ENCODE results near the gene CSNK2A1.
"Not testable (repeated sequence)": the region's sequence is repeated elsewhere in the genome, so short reads cannot be mapped to it uniquely, and the experiment has no call there.

The CSNK2A1 gene

GRCh38 chr20:515696-516095, 27.9 kb downstream of the CSNK2A1 start:
- Mint-ChIP-seq H3K27ac (no peak overlapping the region), H3K4me1 (peaks cover 13% of the 10 kb centered on the region), H3K9me3 (peaks cover 24% of the 10 kb centered on the region), H3K36me3 (ENCODE audit: low read depth) (peaks cover 78% of the 10 kb centered on the region), H3K27me3 (ENCODE audit: low read depth, poor library complexity) (no peaks in the 10 kb centered on the region), H3K4me3 (no peak overlapping the region)
- TF ChIP-seq, protein P1, sequence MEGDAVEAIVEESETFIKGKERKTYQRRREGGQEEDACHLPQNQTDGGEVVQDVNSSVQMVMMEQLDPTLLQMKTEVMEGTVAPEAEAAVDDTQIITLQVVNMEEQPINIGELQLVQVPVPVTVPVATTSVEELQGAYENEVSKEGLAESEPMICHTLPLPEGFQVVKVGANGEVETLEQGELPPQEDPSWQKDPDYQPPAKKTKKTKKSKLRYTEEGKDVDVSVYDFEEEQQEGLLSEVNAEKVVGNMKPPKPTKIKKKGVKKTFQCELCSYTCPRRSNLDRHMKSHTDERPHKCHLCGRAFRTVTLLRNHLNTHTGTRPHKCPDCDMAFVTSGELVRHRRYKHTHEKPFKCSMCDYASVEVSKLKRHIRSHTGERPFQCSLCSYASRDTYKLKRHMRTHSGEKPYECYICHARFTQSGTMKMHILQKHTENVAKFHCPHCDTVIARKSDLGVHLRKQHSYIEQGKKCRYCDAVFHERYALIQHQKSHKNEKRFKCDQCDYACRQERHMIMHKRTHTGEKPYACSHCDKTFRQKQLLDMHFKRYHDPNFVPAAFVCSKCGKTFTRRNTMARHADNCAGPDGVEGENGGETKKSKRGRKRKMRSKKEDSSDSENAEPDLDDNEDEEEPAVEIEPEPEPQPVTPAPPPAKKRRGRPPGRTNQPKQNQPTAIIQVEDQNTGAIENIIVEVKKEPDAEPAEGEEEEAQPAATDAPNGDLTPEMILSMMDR (IDR thresholded peaks at IDR 0.05), result no peak
- DNase-seq, result no peak

DNA sequence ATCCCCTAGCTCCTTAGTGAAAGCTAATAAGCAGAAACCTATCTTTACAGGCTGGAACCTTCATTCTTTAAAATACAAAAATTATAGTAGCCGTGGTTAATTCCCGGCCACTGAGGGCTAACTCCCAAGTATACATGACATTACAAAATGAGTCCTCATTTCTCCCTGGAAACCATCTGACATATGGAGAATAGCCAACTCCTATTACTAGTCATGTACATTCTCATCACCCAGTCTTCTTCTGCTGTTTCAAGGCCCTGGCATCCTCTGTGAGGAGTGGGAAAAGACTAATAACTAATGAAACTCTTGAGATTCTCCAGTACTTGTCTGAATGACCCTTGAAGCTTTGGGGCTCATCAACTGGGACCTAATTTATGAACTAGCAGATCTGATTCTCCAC, 30.2 kb downstream of the CSNK2A1 start:
- H3K27me3 Mint-ChIP-seq (ENCODE audit: low read depth, poor library complexity), result no peaks in the 10 kb centered on the region
- DNase-seq, result no peak
- TF ChIP-seq, protein P1 (IDR thresholded peaks at IDR 0.05), result no peak
- H3K4me1 Mint-ChIP-seq, result peaks cover 13% of the 10 kb centered on the region
- H3K9me3 Mint-ChIP-seq, result peaks cover 5% of the 10 kb centered on the region
- H3K36me3 Mint-ChIP-seq (ENCODE audit: low read depth), result peaks cover 77% of the 10 kb centered on the region
- no peak overlapping the region for H3K4me3 Mint-ChIP-seq
- H3K27ac Mint-ChIP-seq, result no peak overlapping the region

GRCh38 chr20:510328-511057, 33.1 kb downstream of the CSNK2A1 start:
- not testable (repeated sequence) for H3K27ac Mint-ChIP-seq, H3K4me1 Mint-ChIP-seq

DNA sequence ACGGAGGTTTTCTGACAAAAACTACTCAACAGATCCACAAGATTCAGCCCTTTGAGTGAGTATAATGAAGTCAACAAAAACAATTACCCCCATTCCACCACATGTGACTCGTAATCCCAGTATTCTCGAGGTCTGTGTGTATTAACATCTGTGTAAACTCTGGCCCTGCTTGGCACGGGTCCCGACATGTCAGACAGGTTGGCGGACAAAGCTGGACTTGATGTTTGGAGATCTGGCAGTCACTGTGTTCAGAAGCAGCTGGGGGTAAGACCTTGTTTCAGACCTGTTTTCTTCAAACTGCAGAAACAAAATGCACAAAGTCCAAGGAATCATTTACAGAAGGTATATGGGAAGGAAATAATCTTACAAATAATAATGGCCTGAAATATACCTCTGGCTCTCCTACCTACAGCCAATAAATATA, 35.2 kb downstream of the CSNK2A1 start:
- DNase-seq; H3K27ac Mint-ChIP-seq; H3K9me3 Mint-ChIP-seq; H3K4me1 Mint-ChIP-seq; H3K27me3 Mint-ChIP-seq (ENCODE audit: low read depth, poor library complexity); H3K4me3 Mint-ChIP-seq: not testable (repeated sequence)
- H3K36me3 Mint-ChIP-seq (ENCODE audit: low read depth), result peaks cover 69% of the 10 kb centered on the region

More at GRCh38 chr20:510328-511057, 33.1 kb downstream of the CSNK2A1 start:
- not testable (repeated sequence) for H3K4me3 Mint-ChIP-seq; H3K27me3 Mint-ChIP-seq (ENCODE audit: low read depth, poor library complexity); DNase-seq; H3K9me3 Mint-ChIP-seq
- H3K36me3 Mint-ChIP-seq (ENCODE audit: low read depth), result peaks cover 74% of the 10 kb centered on the region

GRCh38 chr20:507761-508332, 35.7 kb downstream of the CSNK2A1 start:
- no peaks in the 10 kb centered on the region for H3K9me3 Mint-ChIP-seq
- H3K4me3 Mint-ChIP-seq, result no peak overlapping the region
- no peaks in the 10 kb centered on the region for H3K27me3 Mint-ChIP-seq (ENCODE audit: low read depth, poor library complexity)
- peaks cover 74% of the 10 kb centered on the region for H3K36me3 Mint-ChIP-seq (ENCODE audit: low read depth)
- H3K4me1 Mint-ChIP-seq, result no peaks in the 10 kb centered on the region
- H3K27ac Mint-ChIP-seq, result no peak overlapping the region
- DNase-seq, result no peak
- TF ChIP-seq, protein P1 (IDR thresholded peaks at IDR 0.05), result no peak

DNA sequence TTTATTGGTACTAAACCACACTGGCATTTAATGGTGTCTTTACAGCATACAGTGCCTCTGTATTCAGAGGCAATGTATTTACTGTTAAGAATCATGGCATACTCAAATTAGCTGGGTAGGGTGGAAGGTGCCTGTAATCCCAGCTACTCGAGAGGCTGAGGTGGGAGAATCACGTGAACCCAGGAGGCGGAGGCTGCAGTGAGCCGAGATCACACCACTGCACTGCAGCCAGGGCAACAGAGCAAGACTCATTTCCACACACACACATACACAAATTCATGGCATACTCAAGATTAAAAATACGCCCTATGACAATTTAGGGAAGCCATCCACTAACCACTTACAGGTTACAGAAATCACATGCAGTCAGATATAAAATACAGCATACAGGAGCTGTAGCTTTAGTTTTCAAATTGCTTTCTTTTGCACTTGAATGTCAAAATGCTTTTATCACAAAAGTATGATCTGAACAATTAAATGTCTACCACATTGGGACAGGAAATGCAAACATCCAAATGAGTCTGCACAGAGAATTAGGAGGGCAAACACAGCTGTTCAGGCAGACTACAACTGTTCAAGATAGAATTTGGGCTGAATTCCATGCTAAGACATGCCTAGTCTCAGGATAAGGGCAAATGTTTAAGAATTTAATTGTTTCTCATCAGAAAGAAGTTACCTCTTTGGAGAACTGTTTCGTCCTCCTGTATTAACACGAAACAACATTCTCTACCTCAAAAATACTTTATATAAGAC, 36.4 kb downstream of the CSNK2A1 start:
- no peaks in the 10 kb centered on the region for H3K9me3 Mint-ChIP-seq
- H3K27ac Mint-ChIP-seq, result peak overlapping the region; percentile 82
- H3K36me3 Mint-ChIP-seq (ENCODE audit: low read depth), result peaks cover 80% of the 10 kb centered on the region
- TF ChIP-seq, protein P1 (IDR thresholded peaks at IDR 0.05), result no peak
- H3K4me1 Mint-ChIP-seq, result no peaks in the 10 kb centered on the region
- no peaks in the 10 kb centered on the region for H3K27me3 Mint-ChIP-seq (ENCODE audit: low read depth, poor library complexity)
- DNase-seq, result no peak
- H3K4me3 Mint-ChIP-seq, result no peak overlapping the region
